ENCODE results near the gene CCDC158.

DNA sequence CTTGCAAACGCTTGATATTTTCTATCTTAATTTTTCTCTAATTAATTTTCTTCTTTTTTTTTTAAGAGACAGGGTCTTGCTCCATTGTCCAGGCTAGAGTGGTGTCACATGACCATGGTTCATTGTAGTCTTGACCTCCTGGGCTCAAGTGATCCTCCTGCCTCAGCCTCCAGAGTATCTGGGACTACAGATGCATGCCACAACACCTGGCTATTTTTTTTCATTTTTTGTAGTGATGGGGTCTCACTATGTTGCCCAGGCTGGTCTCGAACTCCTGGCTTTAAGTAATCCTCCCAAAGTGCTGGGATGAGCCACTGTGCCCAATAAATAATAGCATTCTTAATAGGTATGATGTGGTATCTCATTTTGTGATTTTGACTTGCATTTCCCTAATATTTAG is 32.3 kb upstream of the CCDC158 start:
- TF ChIP-seq POLR2AphosphoS5 (IDR thresholded peaks at IDR 0.05) = no peak
- TF ChIP-seq, protein P1, sequence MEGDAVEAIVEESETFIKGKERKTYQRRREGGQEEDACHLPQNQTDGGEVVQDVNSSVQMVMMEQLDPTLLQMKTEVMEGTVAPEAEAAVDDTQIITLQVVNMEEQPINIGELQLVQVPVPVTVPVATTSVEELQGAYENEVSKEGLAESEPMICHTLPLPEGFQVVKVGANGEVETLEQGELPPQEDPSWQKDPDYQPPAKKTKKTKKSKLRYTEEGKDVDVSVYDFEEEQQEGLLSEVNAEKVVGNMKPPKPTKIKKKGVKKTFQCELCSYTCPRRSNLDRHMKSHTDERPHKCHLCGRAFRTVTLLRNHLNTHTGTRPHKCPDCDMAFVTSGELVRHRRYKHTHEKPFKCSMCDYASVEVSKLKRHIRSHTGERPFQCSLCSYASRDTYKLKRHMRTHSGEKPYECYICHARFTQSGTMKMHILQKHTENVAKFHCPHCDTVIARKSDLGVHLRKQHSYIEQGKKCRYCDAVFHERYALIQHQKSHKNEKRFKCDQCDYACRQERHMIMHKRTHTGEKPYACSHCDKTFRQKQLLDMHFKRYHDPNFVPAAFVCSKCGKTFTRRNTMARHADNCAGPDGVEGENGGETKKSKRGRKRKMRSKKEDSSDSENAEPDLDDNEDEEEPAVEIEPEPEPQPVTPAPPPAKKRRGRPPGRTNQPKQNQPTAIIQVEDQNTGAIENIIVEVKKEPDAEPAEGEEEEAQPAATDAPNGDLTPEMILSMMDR (IDR thresholded peaks at IDR 0.05) = no peak
- no peak for TF ChIP-seq POLR2A (IDR thresholded peaks at IDR 0.05)
- no peak for TF ChIP-seq EP300 (IDR thresholded peaks at IDR 0.05)

Measured in gastroesophageal sphincter (tissue), 3 donors.